Measurements from ENCODE around the gene ARPC5L.

Gene ARPC5L

DNA sequence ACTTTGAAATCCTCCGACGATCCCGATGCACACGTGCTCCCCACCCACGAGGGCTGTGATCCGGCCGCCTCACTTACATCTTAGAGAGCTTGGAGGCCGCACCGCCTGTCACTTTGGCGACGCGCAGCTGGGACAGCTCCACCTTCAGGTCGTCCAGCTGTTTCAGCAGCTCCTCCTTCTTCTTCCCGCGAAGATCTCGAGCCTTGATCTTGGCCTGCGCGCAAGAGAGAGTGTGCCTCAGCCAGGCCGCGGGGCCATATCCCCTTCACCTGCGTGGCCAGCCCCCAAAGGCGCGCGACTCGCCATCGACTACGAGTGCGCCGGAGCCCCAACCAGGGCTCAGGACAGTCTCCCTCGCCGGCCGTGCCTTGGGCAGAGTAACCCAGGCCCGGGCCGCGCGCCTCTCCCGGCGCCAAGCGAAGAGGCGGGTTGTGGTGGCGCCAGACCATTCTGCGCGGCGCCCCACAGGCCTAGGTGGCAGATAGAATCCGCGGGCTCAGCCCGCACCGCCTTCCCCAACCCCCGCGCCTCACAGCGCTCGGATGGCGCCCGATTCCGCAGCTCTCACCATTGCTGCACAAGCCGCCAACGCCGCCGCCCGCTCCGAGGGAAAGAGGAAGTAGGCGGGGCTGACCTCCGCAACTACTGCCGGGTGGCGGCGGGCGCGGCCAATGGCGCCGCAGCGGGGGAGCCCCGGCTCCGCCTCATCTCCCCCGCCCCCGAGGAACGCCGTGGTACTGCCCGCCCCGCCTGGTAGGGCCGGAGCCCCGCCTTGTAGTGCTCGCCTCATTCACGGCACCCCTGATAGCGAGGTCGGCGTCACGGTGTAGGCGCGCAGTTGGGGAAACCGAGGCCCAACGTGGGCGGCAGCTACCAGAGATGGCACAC lies at the start of gene ARPC5L, which contains the start of gene RPL35:
Gene ARPC5L, plus strand, starts transcription at position 789 of the 888 bp plus-strand sequence. CDS start 7,161 bp downstream, outside the sequence.
Gene RPL35, minus strand, starts transcription at position 616 of the 888 bp plus-strand sequence. Its CDS starts 45 bp downstream, at position 571.
- Histone ChIP-seq H3K9me3 (no peaks in the 10 kb centered on the region), H3K36me3 (peaks cover 35% of the 10 kb centered on the region), H3K27me3 (no peaks in the 10 kb centered on the region), H3K4me1 (ENCODE audit: control insufficient read depth in 1 of 2, insufficient read depth in 1 of 2, low read depth in 1 of 2, low read length in 1 of 2) (peaks cover 19 to 23% of the 10 kb centered on the region in 2 experiments), H3K4me3 (ENCODE audit: low read depth in 1 of 2, low read length in 1 of 2) (peak within 1 kb of the TSS; percentile 74 to 94), H3K27ac (peak within 1 kb of the TSS; percentile 78)
- TF ChIP-seq, protein P1, sequence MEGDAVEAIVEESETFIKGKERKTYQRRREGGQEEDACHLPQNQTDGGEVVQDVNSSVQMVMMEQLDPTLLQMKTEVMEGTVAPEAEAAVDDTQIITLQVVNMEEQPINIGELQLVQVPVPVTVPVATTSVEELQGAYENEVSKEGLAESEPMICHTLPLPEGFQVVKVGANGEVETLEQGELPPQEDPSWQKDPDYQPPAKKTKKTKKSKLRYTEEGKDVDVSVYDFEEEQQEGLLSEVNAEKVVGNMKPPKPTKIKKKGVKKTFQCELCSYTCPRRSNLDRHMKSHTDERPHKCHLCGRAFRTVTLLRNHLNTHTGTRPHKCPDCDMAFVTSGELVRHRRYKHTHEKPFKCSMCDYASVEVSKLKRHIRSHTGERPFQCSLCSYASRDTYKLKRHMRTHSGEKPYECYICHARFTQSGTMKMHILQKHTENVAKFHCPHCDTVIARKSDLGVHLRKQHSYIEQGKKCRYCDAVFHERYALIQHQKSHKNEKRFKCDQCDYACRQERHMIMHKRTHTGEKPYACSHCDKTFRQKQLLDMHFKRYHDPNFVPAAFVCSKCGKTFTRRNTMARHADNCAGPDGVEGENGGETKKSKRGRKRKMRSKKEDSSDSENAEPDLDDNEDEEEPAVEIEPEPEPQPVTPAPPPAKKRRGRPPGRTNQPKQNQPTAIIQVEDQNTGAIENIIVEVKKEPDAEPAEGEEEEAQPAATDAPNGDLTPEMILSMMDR (IDR thresholded peaks at IDR 0.05) = peak; percentile 64

DNA sequence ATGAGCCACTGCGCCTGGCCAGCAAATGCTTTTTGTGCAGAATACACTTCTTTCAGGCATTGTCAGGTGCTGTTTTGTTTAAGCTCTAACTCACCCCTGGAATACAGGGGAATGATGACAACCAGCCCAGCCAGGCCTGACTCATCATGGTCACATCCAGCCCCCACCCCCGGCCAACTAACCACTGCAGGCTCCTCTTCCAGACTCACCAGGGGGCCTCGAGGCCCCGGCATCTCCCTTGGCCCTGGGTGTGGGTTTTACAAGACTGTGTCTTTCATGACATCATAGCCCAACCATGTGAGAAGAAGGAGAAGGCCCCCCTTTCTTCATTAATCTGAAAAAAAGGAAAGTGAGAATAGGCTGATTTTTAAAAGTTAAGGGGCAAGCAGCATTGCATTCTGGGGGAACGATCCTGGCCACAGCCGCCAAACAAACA lies 49.5 kb upstream of the ARPC5L start:
- H3K36me3 ChIP-seq = no peaks in the 10 kb centered on the region
- H3K27me3 ChIP-seq = no peaks in the 10 kb centered on the region
- no peak overlapping the region for H3K4me3 ChIP-seq (ENCODE audit: low read depth in 1 of 2, low read length in 1 of 2)

DNA sequence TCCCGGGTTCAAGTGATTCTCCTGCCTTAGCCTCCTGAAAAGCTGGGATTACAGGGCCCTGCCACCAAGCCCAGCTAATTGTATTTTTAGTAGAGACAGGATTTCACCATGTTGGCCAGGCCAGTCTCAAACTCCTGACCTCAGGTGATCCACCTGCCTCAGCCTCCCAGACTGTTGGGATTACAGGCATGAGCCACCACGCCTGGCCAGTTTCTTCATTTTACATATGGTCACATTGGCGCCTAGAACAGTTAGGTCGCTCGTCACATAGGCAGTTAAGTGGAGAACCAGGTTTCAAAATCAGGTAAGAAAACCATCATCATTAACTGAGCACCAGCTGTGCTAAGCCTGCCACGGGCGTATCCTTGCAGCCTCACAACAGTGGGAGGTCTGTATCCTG lies 48.9 kb upstream of the ARPC5L start:
- H3K27ac ChIP-seq = no peak overlapping the region
- H3K36me3 ChIP-seq = no peaks in the 10 kb centered on the region
- H3K9me3 ChIP-seq = no peaks in the 10 kb centered on the region
- no peak overlapping the region for H3K4me3 ChIP-seq (ENCODE audit: low read depth in 1 of 2, low read length in 1 of 2)
- TF ChIP-seq, protein P1 (IDR thresholded peaks at IDR 0.05) = no peak
- no peaks in the 10 kb centered on the region for H3K27me3 ChIP-seq
- no peaks in the 10 kb centered on the region for H3K4me1 ChIP-seq (ENCODE audit: control insufficient read depth in 1 of 2, insufficient read depth in 1 of 2, low read depth in 1 of 2, low read length in 1 of 2)

More for the DNA sequence above, 49.5 kb upstream of the ARPC5L start:
- TF ChIP-seq, protein P1 (IDR thresholded peaks at IDR 0.05) = no peak
- Histone ChIP-seq H3K4me1 (ENCODE audit: control insufficient read depth in 1 of 2, insufficient read depth in 1 of 2, low read depth in 1 of 2, low read length in 1 of 2) (no peaks in the 10 kb centered on the region), H3K27ac (no peak overlapping the region), H3K9me3 (no peaks in the 10 kb centered on the region)

DNA sequence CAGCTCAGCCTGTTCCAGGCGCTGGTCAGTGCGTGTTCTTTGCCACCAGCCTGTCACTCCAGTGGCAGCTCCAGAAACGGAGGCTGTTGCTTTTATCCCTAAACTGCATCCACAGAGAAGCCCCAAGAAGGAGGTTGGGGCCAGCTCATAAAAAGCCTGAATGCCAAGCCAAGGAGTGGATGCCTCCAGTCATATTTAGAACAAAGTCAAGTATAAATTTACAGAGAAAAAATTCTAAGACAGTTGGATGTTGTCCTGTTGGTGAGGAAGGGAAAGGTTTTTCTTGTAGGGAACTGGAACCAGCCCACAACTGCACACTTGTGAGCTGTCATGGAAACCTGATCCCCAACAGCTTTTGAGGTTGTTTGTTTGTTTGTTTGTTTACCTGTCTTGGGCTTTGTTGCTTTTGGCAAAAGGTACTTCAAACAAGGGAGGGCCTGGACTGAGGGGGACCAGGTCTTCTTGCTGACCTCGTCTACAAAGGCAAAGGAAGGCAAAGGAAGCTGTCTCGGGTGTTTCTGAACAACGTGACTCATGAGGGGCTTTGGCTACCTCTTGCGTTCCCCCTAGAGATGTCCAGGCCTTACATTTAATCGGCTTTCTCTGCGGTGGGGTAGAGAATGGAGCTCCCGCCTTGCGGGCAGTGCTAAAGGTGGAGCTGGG lies 48.3 kb upstream of the ARPC5L start:
- Histone ChIP-seq H3K27ac (no peak overlapping the region), H3K9me3 (no peaks in the 10 kb centered on the region), H3K27me3 (no peaks in the 10 kb centered on the region), H3K4me3 (ENCODE audit: low read depth in 1 of 2, low read length in 1 of 2) (no peak overlapping the region), H3K4me1 (ENCODE audit: control insufficient read depth in 1 of 2, insufficient read depth in 1 of 2, low read depth in 1 of 2, low read length in 1 of 2) (no peaks in the 10 kb centered on the region), H3K36me3 (no peaks in the 10 kb centered on the region)
- TF ChIP-seq, protein P1 (IDR thresholded peaks at IDR 0.05) = no peak

DNA sequence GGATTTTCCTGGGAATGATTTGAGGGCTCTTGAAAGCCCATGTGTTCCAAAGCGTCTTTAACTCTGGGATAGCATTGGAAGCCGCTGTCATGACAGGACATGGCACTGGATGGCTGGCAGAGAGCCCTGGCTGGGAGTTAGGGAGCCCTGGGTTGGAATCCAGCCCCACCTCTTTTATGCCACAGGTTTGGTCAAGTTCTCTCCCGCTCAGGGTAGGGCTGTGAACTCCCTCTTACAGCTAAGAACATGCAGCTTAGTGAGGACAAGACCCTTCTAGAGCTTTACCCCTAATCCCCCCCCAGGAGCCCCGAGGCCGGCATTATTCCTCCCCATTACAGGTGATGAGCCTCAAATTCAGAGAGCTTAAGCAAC lies 47.8 kb upstream of the ARPC5L start:
- Histone ChIP-seq H3K9me3 (no peaks in the 10 kb centered on the region), H3K27ac (no peak overlapping the region), H3K36me3 (no peaks in the 10 kb centered on the region), H3K27me3 (no peaks in the 10 kb centered on the region), H3K4me1 (ENCODE audit: control insufficient read depth in 1 of 2, insufficient read depth in 1 of 2, low read depth in 1 of 2, low read length in 1 of 2) (no peaks in the 10 kb centered on the region), H3K4me3 (ENCODE audit: low read depth in 1 of 2, low read length in 1 of 2) (no peak overlapping the region)
- TF ChIP-seq, protein P1 (IDR thresholded peaks at IDR 0.05) = no peak

All from neutrophil (primary cell).